Measurements from ENCODE around the gene PPFIA4. TPM values are rescaled to one million over a fixed set of nuclear protein-coding genes. Genes with fewer than 3 reads are reported as not detected.
A peak's percentile ranks its signal among the peaks of the same experiment; 100 is the strongest.

Gene PPFIA4
- total and polyA plus RNA-seq, 9 of the 15 experiments (the other 6 are each of a cell fraction or from before 2014, with no cell fraction given): 0.07 to 12.0 (median 0.70) TPM

DNA sequence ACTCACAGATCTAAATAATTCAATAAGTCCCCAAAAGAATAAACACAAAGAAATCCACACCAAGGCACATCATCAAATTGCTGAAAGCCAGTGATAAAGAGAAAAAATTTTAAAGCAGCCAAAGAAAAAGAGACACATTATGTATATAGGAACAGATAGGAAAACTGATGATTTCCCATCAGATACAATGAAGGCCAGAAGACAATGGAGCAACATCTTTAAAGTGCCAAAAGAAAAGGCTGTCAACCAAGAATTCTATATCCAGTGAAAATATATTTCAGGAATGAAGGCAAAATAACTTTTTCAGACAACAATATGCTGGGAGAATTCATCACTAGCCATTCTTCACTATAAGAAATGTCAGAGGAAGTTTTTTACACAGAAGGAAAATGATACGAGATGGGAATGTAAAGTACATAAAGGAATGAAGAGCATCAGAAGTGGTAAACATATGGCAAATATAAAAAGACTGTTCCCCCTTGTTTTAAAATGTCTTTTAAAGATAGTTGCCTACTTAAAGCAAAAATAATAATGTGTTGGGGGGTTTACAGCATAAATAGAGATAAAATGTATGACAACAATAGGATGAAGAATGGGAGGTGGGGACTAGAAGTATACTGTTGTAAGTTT is 68.9 kb downstream of the PPFIA4 start:
- TF ChIP-seq CBX5 (IDR thresholded peaks at IDR 0.05; ENCODE audit: borderline replicate concordance, low read depth) (peak; percentile 93; the same call in 1 of the 2 replicates), TRIM28 (IDR thresholded peaks at IDR 0.05) (peak; percentile 96), CCNT2 (IDR thresholded peaks at IDR 0.05; ENCODE audit: borderline replicate concordance, extremely low read depth, insufficient read length, low read depth, low read length) (no peak), TRIM24 (IDR thresholded peaks at IDR 0.05) (peak in 1 of 2 experiments; percentile 47; a peak in 2 of 4 replicates), CBX3 (IDR thresholded peaks at IDR 0.05; ENCODE audit: borderline replicate concordance in 1 of 2, low read length in 2 of 2) (peak in 1 of 2 experiments; percentile 99; a peak in 2 of 3 replicates)
- TF ChIP-seq, protein P1, sequence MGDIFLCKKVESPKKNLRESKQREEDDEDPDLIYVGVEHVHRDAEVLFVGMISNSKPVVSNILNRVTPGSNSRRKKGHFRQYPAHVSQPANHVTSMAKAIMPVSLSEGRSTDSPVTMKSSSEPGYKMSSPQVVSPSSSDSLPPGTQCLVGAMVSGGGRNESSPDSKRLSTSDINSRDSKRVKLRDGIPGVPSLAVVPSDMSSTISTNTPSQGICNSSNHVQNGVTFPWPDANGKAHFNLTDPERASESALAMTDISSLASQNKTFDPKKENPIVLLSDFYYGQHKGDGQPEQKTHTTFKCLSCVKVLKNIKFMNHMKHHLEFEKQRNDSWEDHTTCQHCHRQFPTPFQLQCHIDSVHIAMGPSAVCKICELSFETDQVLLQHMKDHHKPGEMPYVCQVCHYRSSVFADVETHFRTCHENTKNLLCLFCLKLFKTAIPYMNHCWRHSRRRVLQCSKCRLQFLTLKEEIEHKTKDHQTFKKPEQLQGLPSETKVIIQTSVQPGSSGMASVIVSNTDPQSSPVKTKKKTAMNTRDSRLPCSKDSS (IDR thresholded peaks at IDR 0.05; ENCODE audit: low read depth, partially characterized antibody): peak; percentile 97
- Histone ChIP-seq H3K4me2 (ENCODE audit: insufficient read depth, low read length) (no peak overlapping the region), H3K4me1 (replicated peaks in 1 of 2; ENCODE audit: control insufficient read depth in 2 of 2, insufficient read depth in 2 of 2, low read length in 2 of 2) (no peaks in the 10 kb centered on the region), H3K79me2 (ENCODE audit: control insufficient read depth, insufficient read depth, low read length) (no peaks in the 10 kb centered on the region), H3K36me3 (ENCODE audit: control insufficient read depth, insufficient read depth, low read length) (no peaks in the 10 kb centered on the region), H3K9me3 (replicated peaks; ENCODE audit: control insufficient read depth, insufficient read depth, low read depth, low read length) (no peaks in the 10 kb centered on the region), H2AFZ (ENCODE audit: low read depth, low read length) (no peak overlapping the region), H4K20me1 (replicated peaks; ENCODE audit: control insufficient read depth, insufficient read depth, low read length) (no peaks in the 10 kb centered on the region), H3K4me3 (no peak overlapping the region), H3K9ac (ENCODE audit: insufficient read depth in 1 of 2, low read depth in 2 of 2, low read length in 2 of 2) (no peak overlapping the region), H3K27ac (ENCODE audit: extremely low read depth, low read depth, low read length) (no peak overlapping the region), H3K9me1 (ENCODE audit: control insufficient read depth, insufficient read depth, low read length) (no peaks in the 10 kb centered on the region), H3K27me3 (ENCODE audit: control insufficient read depth in 2 of 2, insufficient read depth in 2 of 2, low read length in 2 of 2) (peaks cover 6 to 16% of the 10 kb centered on the region in 2 experiments; a peak in 4 of 5 replicates)
- WGBS (ENCODE audit: insufficient coverage, low coverage, missing lambda C conversion rate): 0% methylated on average over 1 of the region's 1 CpG
- ATAC-seq (no peak), FAIRE-seq (no peak), DNase-seq (ENCODE audit: extremely low read depth in 1 of 4, low spot score in 3 of 4) (no peak)
- intact Hi-C loops (cut with micrococcal nuclease): no loop called here
- ChIA-PET CTCF (ENCODE audit: low intra/inter-chr PET ratio) (no interaction called here), POLR2A (interaction anchor here (0.7 kb wide), 1 partner anchor 127 kb away, joined by 3 read pairs; no protein-coding TSS in a partner anchor)
- in situ Hi-C loops (cut with MboI): no loop called here
- BruUV-seq (replicated peaks): no TSS peak
